Endodermal cell (in vitro differentiated cells): ENCODE data around the gene DMBT1. TPM values are rescaled to one million over a fixed set of nuclear protein-coding genes. Genes with fewer than 3 reads are reported as not detected.

Experiments
- DNase-seq: peaks from one replicate; pipeline ENCODE4 v3.0.0-alpha.2; 2017
- H3K27ac ChIP-seq: 2 replicates; pipeline ENCODE4 v1.5.1; 2013; ENCODE audit warnings: mild to moderate bottlenecking, low read depth, low read length, moderate library complexity
- H3K27me3 ChIP-seq: 2 replicates; pipeline ENCODE4 v1.6.1; 2013; ENCODE audit warnings: mild to moderate bottlenecking, low read length, moderate library complexity; ENCODE audit not compliant: insufficient read depth, control insufficient read depth, poor library complexity, severe bottlenecking
- H3K36me3 ChIP-seq: 2 replicates; pipeline ENCODE4 v1.7.0; 2013; ENCODE audit warnings: mild to moderate bottlenecking, low read length, moderate library complexity; ENCODE audit not compliant: control insufficient read depth, insufficient read depth
- H3K4me1 ChIP-seq: one replicate; pipeline ENCODE4 v1.7.0; 2013; ENCODE audit warnings: low read length; ENCODE audit not compliant: control insufficient read depth, insufficient read depth
- H3K4me3 ChIP-seq: 2 replicates; pipeline ENCODE4 v1.5.1; 2013; ENCODE audit warnings: mild to moderate bottlenecking, low read length, moderate library complexity
- H3K9ac ChIP-seq: 2 replicates; pipeline ENCODE4 v1.6.1; 2013; ENCODE audit warnings: mild to moderate bottlenecking, low read length, moderate library complexity; ENCODE audit not compliant: poor library complexity, severe bottlenecking; ENCODE audit errors: extremely low read depth
- H3K9me3 ChIP-seq: 2 replicates; pipeline ENCODE4 v1.6.1; 2013; ENCODE audit warnings: mild to moderate bottlenecking, low read length, moderate library complexity; ENCODE audit not compliant: control insufficient read depth
- H3K27ac Mint-ChIP-seq: 2 replicates; pipeline ENCODE4 v1.8.0; 2020; ENCODE audit warnings: mixed read lengths
- H3K27me3 Mint-ChIP-seq: 2 replicates; pipeline ENCODE4 v1.8.0; 2021; ENCODE audit warnings: mild to moderate bottlenecking, mixed read lengths; ENCODE audit not compliant: insufficient read depth
- H3K36me3 Mint-ChIP-seq: 2 replicates; pipeline ENCODE4 v1.8.0; 2020; ENCODE audit warnings: low read depth, mixed read lengths
- H3K4me1 Mint-ChIP-seq: 2 replicates; pipeline ENCODE4 v1.8.0; 2020; ENCODE audit warnings: mixed read lengths
- H3K4me3 Mint-ChIP-seq: 2 replicates; pipeline ENCODE4 v1.8.0; 2020; ENCODE audit warnings: mild to moderate bottlenecking, moderate library complexity, mixed read lengths
- H3K9me3 Mint-ChIP-seq: 2 replicates; pipeline ENCODE4 v1.8.0; 2020; ENCODE audit warnings: mild to moderate bottlenecking, mixed read lengths
- WGBS, 2 experiments: methylation state at CpG; one replicate each; pipeline versions ENCODE4 v1.1.5 to v1.1.7; 2013; ENCODE audit warnings: missing lambda C conversion rate in 2 of 2, mixed read lengths in 1 of 2; ENCODE audit not compliant: insufficient coverage in 1 of 2, insufficient read length in 1 of 2; 5-methylcytosine and 5-hydroxymethylcytosine counted together
- total RNA-seq, 2 donors: library from RNA; stranded (reverse); fragmentation: NEBNext Ultra II Directional in 1 of 2; extraction: Animal tissue kit (Norgen Biotek cat#: 25700) in 1 of 2; gene quantifications; 2 replicates in 1 of 2; 3 replicates in 1 of 2; pipeline ENCODE4 v1.2.1, GENCODE V29; 2021
- TF ChIP-seq, protein P1 (sequence below): fragments of 200-600 bp; sonication (generic); conservative IDR thresholded peaks from 2 replicates; pipeline ENCODE4 v1.5.0; 2021; ENCODE audit warnings: antibody characterized with exemption, mild to moderate bottlenecking

DMBT1 gene
- total RNA-seq, 2 donors from 2014 or later = not detected

DNA sequence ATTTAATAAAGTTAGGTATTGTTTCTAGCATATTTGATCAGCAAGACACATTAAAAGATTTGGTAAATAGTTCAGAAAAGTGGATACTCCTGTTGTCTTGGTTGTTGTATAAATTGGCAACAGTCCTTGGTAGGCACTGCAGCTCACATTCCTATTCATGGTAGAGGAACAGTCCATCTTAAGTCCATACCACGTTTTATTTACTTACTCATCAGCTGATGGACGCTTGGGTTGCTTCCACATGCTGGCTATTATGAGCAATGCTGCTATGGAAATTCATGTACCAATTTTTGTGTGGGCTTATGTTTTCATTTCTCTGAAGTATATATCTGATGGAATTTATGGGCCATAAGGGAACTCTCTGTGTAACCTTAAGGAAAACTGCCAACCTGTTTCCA is 95.8 kb downstream of the DMBT1 start:
- Mint-ChIP-seq H3K9me3 (no peaks in the 10 kb centered on the region), H3K4me1 (no peaks in the 10 kb centered on the region), H3K36me3 (no peaks in the 10 kb centered on the region), H3K27me3 (peaks cover 82% of the 10 kb centered on the region), H3K27ac (no peak overlapping the region), H3K4me3 (no peak overlapping the region)
- peaks cover 98% of the 10 kb centered on the region for H3K27me3 ChIP-seq
- no peak overlapping the region for H3K27ac ChIP-seq
- no peaks in the 10 kb centered on the region for H3K4me1 ChIP-seq
- H3K9ac ChIP-seq = no peak overlapping the region
- WGBS, 2 experiments = 73 to 100% methylated on average over 2 of the region's 2 CpGs
- no peak overlapping the region for H3K4me3 ChIP-seq
- TF ChIP-seq, protein P1, sequence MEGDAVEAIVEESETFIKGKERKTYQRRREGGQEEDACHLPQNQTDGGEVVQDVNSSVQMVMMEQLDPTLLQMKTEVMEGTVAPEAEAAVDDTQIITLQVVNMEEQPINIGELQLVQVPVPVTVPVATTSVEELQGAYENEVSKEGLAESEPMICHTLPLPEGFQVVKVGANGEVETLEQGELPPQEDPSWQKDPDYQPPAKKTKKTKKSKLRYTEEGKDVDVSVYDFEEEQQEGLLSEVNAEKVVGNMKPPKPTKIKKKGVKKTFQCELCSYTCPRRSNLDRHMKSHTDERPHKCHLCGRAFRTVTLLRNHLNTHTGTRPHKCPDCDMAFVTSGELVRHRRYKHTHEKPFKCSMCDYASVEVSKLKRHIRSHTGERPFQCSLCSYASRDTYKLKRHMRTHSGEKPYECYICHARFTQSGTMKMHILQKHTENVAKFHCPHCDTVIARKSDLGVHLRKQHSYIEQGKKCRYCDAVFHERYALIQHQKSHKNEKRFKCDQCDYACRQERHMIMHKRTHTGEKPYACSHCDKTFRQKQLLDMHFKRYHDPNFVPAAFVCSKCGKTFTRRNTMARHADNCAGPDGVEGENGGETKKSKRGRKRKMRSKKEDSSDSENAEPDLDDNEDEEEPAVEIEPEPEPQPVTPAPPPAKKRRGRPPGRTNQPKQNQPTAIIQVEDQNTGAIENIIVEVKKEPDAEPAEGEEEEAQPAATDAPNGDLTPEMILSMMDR = no peak
- H3K9me3 ChIP-seq = peaks cover 6% of the 10 kb centered on the region
- no peak for DNase-seq
- no peaks in the 10 kb centered on the region for H3K36me3 ChIP-seq

DNA sequence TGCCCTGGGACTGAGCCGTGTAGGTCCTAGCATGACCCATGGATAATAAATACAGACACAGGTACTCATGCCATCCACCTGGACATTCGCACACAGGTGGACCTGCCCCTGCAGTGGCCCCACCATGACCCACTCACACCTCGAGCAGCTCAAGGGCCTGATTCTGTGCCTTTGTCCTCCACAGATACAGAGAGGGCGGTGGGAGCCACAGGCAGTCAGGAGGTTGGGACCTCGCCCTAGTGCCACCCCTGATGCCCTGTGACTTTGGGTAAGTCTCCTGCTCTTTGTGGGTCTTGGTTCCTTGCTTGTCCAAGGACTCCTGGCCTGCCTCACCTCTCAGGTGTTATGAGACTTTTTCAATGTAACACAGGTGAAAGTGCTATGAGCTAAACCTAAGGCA is 96.2 kb downstream of the DMBT1 start:
- Histone ChIP-seq H3K9ac (no peak overlapping the region), H3K36me3 (no peaks in the 10 kb centered on the region), H3K4me1 (no peaks in the 10 kb centered on the region), H3K4me3 (no peak overlapping the region), H3K27me3 (peaks cover 94% of the 10 kb centered on the region), H3K27ac (no peak overlapping the region), H3K9me3 (peaks cover 4% of the 10 kb centered on the region)
- peaks cover 81% of the 10 kb centered on the region for H3K27me3 Mint-ChIP-seq
- no peaks in the 10 kb centered on the region for H3K36me3 Mint-ChIP-seq
- no peak for DNase-seq
- H3K4me3 Mint-ChIP-seq = no peak overlapping the region
- no peak overlapping the region for H3K27ac Mint-ChIP-seq
- no peaks in the 10 kb centered on the region for H3K4me1 Mint-ChIP-seq
- TF ChIP-seq, protein P1 = no peak
- H3K9me3 Mint-ChIP-seq = no peaks in the 10 kb centered on the region
- WGBS, 2 experiments = 92 to 93% methylated on average over 2 to 5 of the region's 5 CpGs

DNA sequence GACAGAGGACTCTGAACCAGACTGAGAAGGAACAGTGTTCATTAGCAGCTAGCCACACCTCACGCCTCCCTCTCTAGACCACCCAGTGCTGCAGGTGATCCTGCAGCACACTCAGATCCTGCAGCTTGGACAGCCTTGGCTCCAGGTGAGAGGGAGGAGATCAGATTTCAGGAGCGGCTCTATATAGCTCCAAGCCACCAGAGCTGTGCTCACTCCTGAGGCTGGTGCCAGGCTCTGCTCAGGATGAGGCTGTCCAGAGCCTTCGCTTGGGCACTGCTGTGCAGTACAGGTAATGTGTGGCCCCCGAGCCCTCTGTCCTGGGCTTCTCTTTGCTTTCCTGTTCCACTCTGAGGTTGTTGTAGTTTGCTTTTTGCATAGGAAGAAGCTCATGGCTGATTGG is 96.7 kb downstream of the DMBT1 start:
- no peaks in the 10 kb centered on the region for H3K9me3 ChIP-seq
- H3K4me1 ChIP-seq = no peaks in the 10 kb centered on the region
- TF ChIP-seq, protein P1 = no peak
- Mint-ChIP-seq H3K4me3 (no peak overlapping the region), H3K27ac (no peak overlapping the region), H3K36me3 (no peaks in the 10 kb centered on the region), H3K4me1 (no peaks in the 10 kb centered on the region), H3K27me3 (peaks cover 77% of the 10 kb centered on the region), H3K9me3 (no peaks in the 10 kb centered on the region)
- no peak for DNase-seq
- no peak overlapping the region for H3K9ac ChIP-seq
- no peak overlapping the region for H3K27ac ChIP-seq
- 84 to 92% methylated on average over 2 to 4 of the region's 4 CpGs for WGBS, 2 experiments
- H3K4me3 ChIP-seq = no peak overlapping the region
- no peaks in the 10 kb centered on the region for H3K36me3 ChIP-seq
- H3K27me3 ChIP-seq = peaks cover 89% of the 10 kb centered on the region
